Activated CD8-positive, alpha-beta memory T cell treated with anti-CD3 and anti-CD28 coated beads, Interleukin-2, amount 50 U/mL, for 48 hours (primary cell): Measurements from ENCODE around the gene ATCAY.
"Not testable (repeated sequence)": the region's sequence is repeated elsewhere in the genome, so short reads cannot be mapped to it uniquely, and the experiment has no call there.

Source experiments
- DNase-seq: peaks from one replicate; pipeline ENCODE4 v3.0.0-alpha.2; 2020

The ATCAY gene

DNA sequence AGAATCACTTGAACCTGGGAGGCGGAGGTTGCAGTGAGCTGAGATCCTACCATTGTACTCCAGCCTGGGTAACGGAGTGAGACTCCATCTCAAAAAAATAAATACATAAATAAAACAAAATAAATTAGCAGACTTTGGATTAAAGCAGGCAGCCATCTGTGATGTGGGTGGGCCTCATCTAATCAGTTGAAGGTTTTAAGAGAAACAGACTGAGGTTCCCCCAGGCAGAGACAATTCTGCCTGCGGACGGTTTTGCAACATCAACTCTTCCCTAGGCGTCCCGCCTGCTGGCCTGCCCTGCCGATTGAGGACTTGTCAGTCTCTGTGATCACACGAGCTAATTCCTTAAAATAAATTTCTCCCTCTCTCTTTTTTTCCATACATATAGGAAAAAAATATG is 23.7 kb downstream of the ATCAY start:
- no peak for DNase-seq

GRCh38 chr19:3907626-3908265 is 27.3 kb downstream of the ATCAY start:
- DNase-seq = no peak

DNA sequence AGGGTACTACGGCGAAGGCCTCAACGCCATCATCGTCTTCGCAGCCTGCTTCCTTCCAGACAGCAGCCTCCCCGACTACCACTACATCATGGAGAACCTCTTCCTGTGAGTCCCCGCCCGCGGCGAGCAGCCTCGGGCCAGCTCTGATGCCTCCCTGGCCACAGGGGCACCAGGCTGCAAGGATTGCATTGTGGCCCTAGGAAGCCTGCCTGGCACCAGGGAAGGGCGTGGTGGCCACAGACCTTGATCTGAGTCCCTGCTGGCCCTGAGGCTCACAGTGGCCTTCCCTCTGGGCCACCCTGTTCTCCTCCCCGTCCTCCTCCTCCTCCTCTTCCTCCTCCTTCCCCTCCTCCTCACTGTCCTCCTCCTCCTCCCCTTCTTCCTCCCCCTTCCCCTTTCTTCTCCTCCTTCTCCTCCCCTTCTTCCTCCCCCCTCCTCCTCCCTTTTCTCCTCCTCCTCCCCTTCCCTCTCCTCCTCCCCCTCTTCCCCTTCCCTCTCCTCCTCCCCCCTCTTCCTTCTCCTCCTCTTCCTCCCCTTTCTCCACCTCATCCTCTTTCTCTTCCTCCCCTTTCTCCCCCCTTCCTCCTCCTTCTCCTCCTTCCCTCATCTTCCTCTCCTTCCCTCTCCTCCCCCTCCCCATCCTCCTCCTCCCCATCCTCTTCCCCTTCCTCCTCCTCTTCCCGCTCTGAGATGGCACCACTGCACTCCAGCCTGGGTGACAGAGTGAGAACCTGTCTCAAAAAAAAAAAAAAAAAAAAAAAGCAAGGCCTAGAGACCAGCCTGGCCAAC is 28.0 kb downstream of the ATCAY start:
- no peak for DNase-seq

DNA sequence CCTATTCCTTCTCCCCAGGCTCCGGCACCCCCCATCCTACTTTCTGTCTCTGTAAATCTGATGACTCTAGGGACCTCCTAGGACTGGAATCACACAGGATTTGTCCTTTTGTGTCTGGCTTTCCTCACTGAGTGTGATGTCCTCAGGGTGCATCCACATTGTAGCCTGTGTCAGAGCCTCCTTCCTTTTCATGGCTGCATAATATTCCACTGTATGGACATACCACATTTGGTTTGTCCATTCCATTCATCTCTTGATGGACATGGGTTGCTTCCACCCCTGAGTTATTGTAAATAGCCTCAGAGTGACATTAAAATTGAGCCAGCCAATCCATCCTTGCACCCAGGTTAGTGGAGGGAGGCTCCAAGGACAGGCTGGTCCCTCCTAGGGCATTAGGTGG is 29.6 kb downstream of the ATCAY start:
- DNase-seq = no peak

GRCh38 chr19:3914199-3914598 is 33.7 kb downstream of the ATCAY start:
- no peak for DNase-seq

DNA sequence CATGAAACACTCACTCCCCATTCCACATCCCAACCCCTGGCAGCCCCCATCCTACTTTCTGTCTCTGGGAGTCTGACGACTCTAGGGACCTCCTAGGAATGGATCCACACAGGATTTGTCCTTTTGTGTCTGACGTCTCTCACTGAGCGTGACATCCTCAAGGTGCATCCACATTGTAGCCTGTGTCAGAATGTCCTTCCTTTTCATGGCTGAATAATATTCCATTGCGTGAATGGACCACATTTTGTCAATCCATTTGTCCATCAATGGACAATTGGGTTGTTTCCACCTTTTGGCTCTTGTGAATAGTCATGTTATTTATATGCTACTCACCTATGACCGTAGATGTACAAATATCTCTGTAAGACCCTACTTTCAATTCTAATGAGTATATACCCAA is 35.5 kb downstream of the ATCAY start:
- DNase-seq = no peak

DNA sequence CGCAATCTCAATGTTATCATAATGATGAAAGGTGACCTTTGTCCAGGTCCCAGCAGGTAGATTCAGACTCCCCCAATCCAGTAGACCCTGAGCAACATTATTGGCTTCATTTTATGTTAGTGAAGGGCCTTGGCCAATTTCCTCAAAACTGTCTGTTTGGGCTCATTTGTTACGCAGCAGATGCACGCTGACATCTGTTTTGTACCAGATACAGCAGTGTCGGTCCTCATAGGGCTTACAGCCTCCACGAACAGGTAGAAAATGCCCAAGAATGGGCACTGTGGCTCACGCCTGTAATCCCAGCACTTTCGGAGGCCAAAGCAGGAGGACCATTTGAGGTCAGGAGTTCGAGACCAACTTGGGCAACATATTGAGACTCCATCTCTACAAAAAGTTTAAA is 39.3 kb downstream of the ATCAY start:
- no peak for DNase-seq

DNA sequence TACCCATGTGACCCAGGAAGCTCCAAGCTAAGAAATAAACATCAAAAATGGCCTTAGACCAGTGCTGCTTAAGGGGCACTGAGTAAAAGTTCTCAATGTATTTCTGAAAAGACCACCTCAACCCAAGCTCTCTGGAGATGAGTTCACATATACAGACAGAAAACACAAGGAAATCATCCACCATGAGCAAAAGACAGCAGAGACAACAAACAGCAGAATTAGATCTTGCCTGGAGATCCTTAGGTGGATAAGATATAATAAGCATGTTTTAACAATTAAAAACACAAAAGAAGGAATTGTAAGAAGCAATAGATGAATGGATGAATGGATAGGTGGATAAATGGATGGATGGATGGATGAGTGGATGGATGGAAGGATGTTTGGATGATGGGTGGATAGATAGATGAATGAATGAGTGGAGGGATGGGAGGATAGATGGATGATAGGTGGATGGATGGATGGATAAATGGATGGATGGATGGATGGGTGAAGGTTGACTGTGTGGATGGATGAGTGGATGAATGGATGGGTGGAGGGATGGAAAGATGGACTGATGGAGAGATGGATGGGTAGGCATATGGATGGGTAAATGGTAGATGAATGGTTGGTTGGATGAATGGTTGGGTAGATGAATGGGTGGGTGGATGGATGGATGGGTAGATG is 42.7 kb downstream of the ATCAY start:
- no peak for DNase-seq

- no peak for DNase-seq
These were observed 43.4 kb downstream of the ATCAY start for GRCh38 chr19:3923912-3924311.

GRCh38 chr19:3931041-3931440 is 50.6 kb downstream of the ATCAY start:
- no peak for DNase-seq

DNA sequence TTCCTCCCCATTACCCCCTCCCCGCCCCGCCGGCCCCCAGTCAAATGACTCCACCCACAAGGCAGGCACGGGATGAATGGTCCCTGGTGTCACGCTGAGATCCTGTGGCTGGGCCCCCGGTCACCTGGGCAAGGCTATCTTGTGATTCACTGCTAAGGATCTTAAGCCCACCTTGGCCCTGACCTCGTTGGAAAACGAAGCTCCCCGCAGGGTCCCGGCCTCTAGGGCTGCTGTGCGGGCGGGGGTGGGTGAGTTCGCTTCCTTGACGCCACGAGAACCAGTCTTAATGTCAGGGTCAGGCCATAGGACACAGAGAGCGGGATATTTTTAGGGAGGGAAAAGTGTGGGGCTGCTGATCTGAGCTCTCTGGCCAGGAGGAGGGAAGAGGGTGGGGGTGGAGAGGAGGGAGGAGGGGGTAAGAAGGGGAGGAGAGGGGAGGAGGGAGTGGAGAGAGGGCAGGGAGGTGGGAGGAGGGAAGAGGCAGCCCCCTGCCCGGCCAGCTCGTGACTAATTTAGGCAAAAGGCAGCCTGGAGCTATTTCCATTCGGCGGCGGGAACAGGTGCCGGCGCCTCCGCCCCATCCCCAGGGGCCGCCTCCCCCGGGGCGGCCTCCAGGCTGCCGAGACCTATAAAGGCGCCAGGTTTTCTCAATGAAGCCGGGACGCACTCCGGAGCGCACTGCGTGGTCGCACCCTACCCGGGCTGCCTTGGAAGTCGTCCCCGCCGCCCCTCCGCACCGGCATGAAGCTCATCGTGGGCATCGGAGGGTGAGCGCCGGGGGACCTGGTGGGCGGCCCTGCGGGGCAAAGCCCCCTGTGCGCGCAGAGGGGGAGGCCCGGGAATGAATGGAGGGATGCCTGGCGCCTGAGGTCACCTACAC is 52.7 kb downstream of the ATCAY start, which contains the start of gene NMRK2:
Gene NMRK2 (plus strand): TSS at position 139 of the 880 bp plus-strand sequence. CDS start 603 bp downstream, at position 742.
- DNase-seq = no peak

GRCh38 chr19:3936506-3937442 is 56.3 kb downstream of the ATCAY start:
- no peak for DNase-seq

DNA sequence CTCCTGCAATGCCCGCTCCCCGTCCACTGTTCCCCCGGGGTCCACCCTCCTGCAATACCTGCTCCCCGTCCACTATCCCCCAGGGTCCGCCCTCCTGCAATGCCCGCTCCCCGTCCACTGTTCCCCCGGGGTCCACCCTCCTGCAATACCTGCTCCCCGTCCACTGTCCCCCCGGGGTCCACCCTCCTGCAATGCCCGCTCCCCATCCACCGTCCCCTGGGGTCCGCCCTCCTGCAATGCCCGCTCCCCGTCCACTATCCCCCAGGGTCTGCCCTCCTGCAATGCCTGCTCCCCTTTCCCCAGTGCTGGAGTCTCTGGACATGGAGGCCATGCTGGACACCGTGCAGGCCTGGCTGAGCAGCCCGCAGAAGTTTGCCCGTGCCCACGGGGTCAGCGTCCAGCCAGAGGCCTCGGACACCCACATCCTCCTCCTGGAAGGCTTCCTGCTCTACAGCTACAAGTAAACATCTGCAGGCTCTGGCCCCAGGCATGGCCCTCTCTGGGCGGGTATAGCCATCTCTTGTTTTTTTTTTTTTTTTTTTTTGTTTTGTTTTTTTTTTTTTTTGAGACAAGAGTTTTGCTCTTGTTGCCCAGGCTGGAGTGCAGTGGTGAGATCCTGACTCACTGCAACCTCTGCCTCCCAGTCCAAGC is 57.9 kb downstream of the ATCAY start:
- not testable (repeated sequence) for DNase-seq

GRCh38 chr19:3942790-3943409 is 62.4 kb downstream of the ATCAY start:
- DNase-seq = no peak

- no peak for DNase-seq
These were observed 63.7 kb downstream of the ATCAY start for GRCh38 chr19:3944018-3944721.

- no peak for DNase-seq
These were observed 65.4 kb downstream of the ATCAY start for GRCh38 chr19:3945838-3946237.

DNA sequence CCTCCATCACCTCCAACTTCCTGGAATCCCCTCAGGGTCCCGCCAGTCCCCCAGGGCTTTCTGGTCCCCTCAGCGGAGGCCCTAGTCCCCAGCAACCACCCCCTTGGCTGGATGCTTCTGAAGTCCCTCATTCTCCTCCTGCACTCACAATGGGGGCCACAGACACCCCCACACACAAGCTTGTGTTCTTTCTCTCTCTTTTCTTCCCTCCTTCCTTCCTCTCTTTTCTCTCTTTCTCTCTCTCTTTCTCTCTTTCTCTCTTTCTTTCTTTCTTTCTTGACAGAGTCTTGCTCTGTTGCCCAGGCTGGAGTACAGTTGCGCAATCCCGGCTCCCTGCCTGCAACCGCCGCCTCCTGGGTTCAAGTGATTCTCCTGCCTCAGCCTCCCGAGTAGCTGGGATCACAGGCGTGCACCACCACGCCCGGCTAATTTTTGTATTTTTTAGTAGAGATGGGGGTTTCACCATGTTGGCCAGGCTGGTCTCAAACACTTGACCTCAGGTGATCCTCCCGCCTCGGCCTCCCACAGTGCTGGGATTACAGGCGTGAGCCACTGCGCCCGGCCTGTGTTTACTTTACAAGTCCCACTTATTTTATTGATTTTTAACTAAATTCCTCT is 66.9 kb downstream of the ATCAY start:
- not testable (repeated sequence) for DNase-seq

- no peak for DNase-seq
These were observed 68.8 kb downstream of the ATCAY start for GRCh38 chr19:3949294-3949693.
